GM21381 (cell line): ENCODE measurements around the gene WDR83.
A peak's percentile ranks its signal among the peaks of the same experiment; 100 is the strongest.
"Not testable (repeated sequence)": the region's sequence is repeated elsewhere in the genome, so short reads cannot be mapped to it uniquely, and the experiment has no call there.

Experiments used
- ATAC-seq: cut with Tn5 transposase; IDR thresholded peaks from one replicate; pipeline ENCODE4 v1.9.1; 2021; ENCODE audit warnings: mild to moderate bottlenecking, moderate library complexity; ENCODE audit not compliant: unreplicated experiment

WDR83 gene

DNA sequence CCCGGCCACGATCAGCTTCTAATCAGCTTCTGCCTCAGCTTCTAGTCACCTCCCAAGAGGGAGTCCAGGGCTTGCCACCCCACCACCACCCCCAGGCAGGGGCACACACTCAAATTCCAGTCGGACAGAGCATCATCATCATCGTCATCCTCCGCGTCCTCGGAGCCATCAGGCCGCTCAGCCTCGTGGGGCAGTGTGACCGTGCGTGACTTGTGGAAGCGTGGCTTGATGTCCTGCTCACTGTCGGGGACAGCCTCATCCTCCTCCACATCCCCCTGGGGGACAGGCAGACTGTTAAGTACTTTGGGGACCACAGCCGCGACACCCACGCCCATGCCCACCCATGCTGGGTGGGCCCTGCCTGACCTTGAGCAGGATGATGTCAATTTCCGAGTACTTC is 44.6 kb downstream of the WDR83 start:
- ATAC-seq: no peak

DNA sequence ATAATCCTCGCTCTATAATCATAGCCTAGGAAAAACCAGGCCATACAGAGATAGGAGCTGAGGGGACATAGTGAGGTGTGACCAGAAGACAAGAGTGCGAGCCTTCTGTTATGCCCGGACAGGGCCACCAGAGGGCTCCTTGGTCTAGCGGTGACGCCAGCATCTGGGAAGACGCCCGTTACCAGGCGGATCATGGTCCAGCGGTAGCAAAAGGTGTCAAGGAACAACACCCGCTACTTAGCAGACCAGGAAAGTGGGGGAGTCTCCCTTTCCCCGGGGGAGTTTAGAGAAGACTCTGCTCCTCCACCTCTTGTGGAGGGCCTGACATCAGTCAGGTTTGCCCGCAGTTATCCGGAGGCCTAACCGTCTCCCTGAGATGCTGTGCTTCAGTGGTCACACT is 45.5 kb downstream of the WDR83 start:
- ATAC-seq: not testable (repeated sequence)

DNA sequence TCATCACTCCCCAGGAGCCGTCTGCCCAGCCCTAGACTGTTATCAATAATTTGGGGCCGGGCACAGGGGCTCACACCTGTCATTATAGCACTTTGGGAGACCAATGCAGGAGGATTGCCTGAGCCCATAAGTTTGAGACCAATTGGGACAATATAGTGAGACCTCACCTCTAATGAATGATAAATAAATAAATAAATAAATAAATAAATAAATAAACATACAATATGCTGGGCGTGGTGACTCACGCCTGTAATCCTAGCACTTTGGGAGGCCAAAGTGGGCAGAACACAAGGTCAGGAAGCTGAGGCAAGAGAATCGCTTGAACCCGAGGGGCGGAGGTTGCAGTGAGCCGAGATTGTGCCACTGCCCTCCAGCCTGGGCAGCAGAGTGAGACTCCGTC is 46.7 kb downstream of the WDR83 start:
- not testable (repeated sequence) for ATAC-seq

DNA sequence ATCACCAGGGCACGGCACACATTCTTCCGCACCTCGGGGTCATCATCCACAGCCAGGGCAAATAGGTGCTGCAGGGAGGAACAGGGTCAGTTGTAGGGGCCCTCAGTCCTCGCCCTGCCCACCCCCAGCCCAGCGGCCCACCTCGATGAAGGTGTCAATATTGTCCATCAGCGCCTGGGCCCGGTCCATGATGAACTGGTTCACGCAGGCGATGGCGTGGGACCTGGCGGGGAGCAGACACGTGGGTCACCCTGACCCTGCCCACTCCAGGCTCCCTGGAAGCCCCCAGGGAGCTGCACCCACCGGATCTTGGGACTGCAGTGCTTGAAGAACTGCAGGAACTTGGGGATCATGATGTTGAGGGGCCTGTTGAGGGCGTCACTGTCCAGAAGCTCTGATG is 48.5 kb downstream of the WDR83 start:
- no peak for ATAC-seq

DNA sequence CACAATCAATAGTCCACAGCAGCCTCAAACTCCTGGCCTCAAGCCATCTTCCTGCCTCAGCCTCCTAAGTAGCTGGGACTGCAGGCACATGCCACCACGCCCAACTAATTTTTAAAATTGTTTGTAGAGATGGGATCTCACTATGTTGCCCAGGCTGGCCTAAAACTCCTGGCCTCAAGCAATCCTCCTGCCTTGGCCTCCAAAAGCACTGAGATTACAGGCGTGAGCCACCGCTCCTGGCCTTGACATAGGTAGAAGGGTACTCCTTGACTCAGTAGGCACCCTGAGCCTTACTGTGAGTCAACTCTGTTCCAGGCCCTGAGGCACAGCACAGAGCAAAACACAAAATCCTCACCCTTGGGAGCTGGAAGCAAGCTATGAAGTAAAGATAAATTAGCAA is 49.3 kb downstream of the WDR83 start:
- no peak for ATAC-seq

DNA sequence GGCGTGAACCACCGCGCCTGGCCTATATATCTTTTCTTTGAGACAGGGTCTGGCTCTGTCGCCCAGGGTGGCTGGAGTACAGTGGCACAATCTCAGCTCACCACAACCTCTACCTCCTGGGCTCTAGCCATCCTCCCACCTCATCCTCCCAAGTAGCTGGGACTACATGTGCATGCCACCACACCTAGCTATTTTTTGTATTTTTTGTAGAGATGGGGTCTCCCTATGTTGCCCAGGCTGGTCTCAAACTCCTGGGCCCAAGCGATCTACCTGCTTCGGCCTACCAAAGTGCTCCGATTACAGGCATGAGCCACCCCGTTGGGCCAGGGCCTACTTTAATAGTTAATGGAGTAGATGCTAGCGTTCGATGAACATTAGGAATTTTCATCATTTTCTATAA is 53.7 kb downstream of the WDR83 start:
- ATAC-seq: no peak

DNA sequence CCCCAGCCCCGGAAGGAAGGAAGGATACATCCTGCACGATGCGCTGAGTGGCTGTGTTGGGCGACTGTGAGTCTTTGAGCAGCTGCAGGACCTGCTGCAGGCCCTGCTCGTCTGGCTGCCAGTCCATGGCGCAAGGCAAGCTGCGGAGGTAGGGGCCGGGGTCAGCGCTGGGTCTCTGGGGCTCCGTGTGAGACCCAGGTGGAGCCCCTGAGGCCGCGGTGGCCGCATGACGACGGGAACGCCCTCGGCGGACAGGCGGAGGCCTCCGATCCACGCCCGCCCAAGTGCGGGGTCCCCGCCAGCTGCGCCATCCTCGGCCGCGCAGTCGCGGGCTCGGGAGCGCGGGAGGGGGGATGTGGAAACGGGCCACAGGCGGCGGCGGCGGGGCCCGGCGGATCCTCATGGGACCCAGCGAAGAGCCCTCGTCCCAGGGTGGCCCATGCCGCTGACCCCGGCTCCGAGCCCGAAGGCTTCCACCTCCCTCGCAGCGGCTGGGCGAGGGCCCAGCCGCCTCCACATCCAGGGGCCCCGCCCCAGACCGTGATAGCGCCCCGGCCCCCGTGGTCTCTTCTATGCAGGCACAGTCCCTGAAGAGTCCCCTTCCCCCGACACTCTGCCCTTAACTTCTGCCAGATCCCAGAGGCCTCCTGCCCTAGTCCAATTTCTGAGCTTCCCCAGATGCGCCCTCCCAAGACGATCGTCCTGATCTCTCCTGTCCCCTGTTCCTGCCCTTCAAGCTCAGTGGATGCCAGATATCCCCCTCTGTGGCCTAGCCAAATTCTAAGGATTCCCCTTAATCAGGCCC is 54.4 kb downstream of the WDR83 start:
- no peak for ATAC-seq

DNA sequence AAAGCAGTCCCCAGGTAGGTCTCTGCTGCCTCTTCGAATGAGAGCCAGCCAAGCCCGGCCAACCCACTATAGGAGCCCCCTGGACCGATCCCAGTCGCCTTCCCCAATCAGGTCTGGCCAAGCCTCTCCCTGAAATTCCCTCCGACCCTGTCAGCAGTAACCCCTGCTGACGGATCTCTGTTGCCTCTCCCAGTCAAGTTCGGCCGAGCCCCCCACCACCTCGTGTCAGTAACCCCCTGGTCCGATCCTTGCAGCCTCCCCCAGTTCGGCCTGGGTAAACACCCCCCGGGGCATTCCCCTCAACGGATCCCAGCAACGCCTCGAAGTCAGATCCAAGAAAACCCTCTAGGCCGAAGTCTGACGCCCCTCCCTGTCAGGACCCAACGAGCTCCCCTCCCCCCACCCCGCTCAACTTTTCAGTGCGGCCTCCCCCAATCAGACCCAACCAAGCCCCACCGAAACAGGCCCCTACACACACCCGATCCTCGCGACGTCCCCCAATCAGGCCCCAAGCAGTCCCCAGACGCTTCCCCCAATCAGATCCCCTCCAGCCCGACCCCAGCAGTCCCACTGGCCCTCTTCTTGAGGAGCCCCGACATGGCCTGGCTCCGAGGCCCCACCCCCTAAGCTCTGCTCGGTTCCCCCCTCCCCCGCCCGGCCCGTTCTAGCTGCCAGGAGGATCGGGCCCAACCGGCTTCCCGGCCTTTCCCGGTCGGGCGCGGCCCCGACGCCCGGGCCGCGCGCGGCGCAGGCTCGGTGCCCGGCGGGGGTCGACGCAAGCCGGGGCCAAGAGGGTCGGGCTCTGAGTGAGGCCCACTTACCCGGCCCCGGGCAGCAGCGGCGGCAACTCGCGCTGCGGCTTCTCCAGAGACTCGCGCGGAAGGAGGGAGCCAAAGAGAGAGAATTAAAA is 55.3 kb downstream of the WDR83 start:
- peak; percentile 35 for ATAC-seq

DNA sequence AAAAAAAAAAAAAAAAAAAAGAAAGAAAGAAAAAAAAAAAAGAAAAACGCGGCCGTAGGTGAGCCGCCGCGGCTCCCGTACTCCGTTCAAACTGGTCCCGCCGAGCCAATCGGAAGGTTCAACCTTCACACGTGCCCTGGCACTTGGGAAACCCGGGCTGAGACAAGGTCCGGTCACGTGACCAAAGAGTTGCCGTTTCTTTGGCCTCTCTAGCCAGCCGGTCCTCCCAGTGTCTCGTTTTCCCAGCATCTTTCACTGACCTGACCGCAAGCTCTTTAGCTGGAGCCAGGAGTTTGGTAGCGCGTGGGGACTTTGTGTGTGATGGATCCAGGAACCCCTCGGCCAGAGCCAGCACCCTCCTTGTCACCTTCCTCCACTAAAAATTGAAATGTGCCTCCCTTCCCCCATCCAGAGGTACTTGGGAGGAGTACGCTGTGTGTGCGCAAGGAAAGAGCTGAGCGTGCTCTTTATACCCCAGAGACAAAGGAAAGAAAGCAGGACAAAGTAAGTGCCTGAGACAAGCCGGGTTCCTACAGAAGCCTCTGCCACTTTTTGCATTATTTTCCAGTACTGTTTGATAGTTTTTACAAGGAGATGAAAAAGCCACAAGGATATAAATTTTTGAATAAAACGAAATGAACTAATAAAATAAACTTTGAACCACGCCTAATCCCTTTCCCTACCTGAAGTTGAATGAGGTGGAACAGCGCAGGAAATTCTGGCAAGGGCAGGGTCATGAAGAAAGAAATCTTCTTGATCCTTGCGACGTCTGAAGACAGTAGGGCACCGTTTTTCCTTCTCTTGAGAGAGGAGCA is 56.2 kb downstream of the WDR83 start:
- ATAC-seq: peak; percentile 74

DNA sequence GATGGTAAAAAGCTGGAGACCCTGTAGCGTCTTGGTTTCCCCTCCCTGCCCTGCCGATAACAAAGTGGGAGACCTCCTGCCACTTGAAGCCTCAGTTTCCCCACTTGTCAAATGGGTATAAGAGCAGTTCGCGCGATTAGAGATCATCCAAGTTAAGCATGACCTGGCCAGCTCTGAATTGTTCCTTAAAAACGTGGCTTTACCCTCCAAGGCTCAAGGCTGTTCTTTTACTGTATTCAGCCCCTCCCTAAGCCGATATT is 56.7 kb downstream of the WDR83 start:
- ATAC-seq: no peak

DNA sequence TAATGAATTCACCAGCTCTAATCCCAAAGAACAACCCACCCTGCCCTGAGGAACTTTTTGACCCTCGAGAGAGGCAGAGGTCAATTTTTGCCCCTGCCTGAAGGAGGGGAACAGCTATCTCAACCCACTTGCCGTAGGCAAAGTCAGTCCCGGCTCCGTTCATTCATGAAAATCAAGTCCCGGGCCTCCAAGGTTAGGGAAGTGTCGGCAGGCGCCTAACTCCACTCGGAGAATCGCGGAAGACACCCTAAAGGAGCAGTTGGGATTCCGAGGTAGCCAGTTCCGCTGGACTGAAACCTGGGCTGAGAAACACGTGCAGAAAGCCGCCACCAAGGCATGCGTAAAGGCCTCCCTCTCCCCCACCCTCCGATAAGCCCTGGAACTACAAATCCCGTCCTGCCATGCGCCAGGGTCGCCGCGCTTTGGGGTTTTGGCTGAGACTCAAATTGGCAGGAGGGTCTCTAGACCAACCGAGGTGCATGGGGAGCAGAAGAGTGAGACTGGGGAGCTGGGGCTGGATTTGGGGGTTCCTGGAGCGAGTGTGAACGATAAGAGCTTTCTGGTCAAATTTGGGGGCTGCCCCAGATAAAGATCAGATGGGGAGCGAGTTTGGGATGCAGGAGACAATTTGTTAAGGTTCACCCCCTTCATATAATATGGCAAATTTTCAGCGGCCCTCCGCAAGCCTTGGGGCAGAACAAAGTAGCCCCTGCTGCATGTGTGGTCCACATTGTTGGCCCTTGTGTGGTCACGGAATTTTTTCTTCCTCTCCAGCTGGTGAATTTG is 57.2 kb downstream of the WDR83 start, which contains the start of gene TNPO2:
Gene TNPO2 (minus strand): TSS at position 292 of the 786 bp plus-strand sequence. CDS start 2,955 bp downstream, outside the sequence.
- no peak for ATAC-seq
